HG02852 (cell line): ENCODE data around the gene CLASRP.
A peak's percentile ranks its signal among the peaks of the same experiment; 100 is the strongest.

Experiments used
- ATAC-seq: cut with Tn5 transposase; IDR thresholded peaks from one replicate; pipeline ENCODE4 v1.9.1; 2021; ENCODE audit warnings: mild to moderate bottlenecking, moderate library complexity; ENCODE audit not compliant: unreplicated experiment

Gene CLASRP

GRCh38 chr19:45079063-45079910, 40.4 kb downstream of the CLASRP start, which contains the start of gene GEMIN7:
GEMIN7 (plus strand) TSS chr19:45079260; CDS start chr19:45090115, 10,855 bp downstream.
- ATAC-seq: peak; percentile 33

- no peak for ATAC-seq
Observed at GRCh38 chr19:45079911-45080370, 41.1 kb downstream of the CLASRP start.

- no peak for ATAC-seq
Observed at GRCh38 chr19:45082170-45082569, 43.3 kb downstream of the CLASRP start.

DNA sequence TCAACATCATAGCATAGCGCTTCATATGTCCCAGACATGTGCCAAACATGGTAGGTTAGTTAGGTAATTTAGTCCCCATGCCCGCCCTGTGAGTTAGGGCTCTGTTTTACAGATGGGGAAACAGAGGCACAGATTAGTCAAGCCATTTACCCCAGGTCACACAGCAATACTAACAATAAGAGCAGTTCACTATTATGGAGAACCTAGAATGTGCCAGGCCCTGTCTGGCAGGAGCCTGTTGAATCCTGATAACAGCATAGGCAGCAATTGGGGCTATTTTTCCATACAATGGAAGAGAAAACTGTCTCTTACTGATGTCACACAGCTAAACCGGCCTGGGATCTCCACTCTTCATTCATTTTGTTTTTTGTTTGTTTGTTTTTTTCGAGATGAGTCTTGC, 47.6 kb downstream of the CLASRP start:
- no peak for ATAC-seq

GRCh38 chr19:45087531-45087930, 48.7 kb downstream of the CLASRP start:
- ATAC-seq: no peak

DNA sequence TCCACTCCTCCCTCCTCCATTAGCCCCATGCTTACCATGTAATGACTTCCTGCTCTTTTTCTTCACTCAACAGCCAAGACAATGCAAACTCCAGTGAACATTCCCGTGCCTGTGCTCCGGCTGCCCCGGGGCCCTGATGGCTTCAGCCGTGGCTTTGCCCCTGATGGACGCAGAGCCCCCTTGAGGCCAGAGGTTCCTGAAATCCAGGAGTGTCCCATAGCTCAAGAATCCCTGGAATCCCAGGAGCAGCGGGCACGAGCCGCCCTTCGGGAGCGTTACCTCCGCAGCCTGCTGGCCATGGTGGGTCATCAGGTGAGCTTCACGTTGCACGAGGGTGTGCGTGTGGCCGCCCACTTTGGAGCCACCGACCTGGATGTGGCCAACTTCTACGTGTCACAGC, 51.2 kb downstream of the CLASRP start:
- no peak for ATAC-seq

- ATAC-seq: no peak
Observed at GRCh38 chr19:45090606-45091005, 51.8 kb downstream of the CLASRP start.

- ATAC-seq: peak; percentile 59
Observed at GRCh38 chr19:45091031-45091923, 52.4 kb downstream of the CLASRP start.

GRCh38 chr19:45092747-45093678, 54.2 kb downstream of the CLASRP start, which contains the start of gene PPP1R37:
PPP1R37 (plus strand) TSS chr19:45093179; CDS start chr19:45093326, 147 bp downstream.
- peak; percentile 51 for ATAC-seq

DNA sequence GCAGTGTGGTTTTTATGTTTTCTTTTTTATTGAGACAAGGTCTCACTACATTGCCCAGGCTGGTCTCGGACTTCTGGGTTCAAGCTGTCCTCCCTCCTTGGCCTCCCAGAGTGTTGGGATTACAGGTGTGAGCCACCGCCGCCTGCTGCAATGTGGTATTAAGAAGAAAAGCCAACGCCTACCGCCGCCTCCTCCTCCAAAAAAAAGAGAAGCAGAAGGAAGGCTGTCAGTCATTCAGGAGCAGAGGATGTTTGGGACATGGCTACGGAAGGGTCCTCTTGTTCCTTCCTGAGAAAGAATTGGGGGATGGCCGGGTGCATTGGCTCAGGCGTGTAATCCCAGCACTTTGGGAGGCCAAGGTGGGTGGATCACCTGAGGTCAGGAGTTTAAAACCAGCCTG, 55.3 kb downstream of the CLASRP start:
- ATAC-seq: no peak

DNA sequence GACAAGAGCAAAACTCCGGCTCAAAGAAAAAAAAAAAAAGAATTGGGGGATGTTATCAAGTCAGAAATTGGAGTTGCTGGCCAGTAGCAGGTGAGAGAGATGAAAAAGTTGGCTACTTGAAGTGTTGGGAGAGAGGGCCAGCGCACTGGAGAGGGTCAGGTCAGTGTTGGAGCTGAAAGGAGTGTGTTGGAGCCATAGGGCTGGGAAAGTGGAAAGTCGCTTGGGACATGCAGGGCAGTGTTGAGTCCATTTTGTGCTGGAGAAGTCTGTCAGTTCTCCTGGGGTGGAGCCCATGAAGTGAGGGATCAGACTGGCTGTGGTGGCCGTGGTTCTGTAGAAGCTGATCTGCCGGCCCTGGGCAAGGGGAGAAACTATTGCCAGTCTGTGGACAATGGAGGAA, 55.9 kb downstream of the CLASRP start:
- no peak for ATAC-seq

- ATAC-seq: no peak
Observed at GRCh38 chr19:45095496-45096413, 56.9 kb downstream of the CLASRP start.

DNA sequence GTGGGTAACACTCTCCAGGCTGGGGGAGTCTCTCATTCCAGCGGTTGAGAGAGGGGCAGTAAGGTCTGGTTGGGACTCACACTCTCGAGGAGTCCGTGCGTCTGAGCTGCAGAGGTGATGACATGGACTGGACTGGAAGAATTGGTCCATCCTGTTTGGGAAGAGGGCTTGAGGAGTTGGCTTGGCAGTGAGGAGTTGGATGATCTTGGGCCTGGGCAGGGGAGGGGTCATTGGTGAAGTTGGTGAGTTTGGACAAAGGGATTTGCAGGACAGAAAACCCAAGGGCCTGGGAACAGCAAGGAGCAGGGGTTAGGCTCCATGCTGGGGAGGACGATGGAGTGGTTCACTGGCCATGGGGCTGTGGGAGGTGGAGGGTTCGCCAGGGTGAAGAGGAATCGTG, 57.9 kb downstream of the CLASRP start:
- ATAC-seq: no peak

DNA sequence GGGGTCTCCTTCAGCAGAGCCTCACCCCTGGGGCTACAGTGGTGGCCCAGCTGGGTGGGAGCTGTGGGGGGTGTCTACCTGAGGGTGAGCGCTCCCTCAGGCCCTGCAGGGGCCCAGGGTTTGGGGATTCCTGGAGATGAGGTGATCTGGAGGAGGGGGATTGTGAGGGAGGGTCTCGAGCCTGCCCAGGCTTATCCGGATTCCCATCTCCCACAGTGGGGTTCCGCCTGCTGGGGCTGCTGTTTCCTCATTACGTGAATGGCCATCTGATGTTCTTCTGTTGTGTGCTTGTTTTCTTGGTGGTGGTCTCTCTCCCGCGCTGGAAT, 58.6 kb downstream of the CLASRP start:
- no peak for ATAC-seq

GRCh38 chr19:45097776-45098520, 59.1 kb downstream of the CLASRP start:
- no peak for ATAC-seq

- ATAC-seq: no peak
Observed at GRCh38 chr19:45098521-45099466, 59.9 kb downstream of the CLASRP start.

- ATAC-seq: no peak
Observed at GRCh38 chr19:45099467-45100191, 60.8 kb downstream of the CLASRP start.
